Measurements from ENCODE around the gene MYLK2.

- TF ChIP-seq CTCF (IDR thresholded peaks at IDR 0.05; ENCODE audit: low read depth, low read length, poor library complexity, severe bottlenecking): no peak
- TF ChIP-seq EZH2phosphoT487 (IDR thresholded peaks at IDR 0.05; ENCODE audit: borderline replicate concordance, low read length): no peak
Observed at GRCh38 chr20:31836853-31837608, 17.9 kb downstream of the MYLK2 start.

Data from DOHH2 (cell line).